Activated B cell treated with CpG ODN at 0.5 μM for 24 hours (primary cell): ENCODE measurements around the gene AFG3L2. TPM values are rescaled to one million over a fixed set of nuclear protein-coding genes. Genes with fewer than 3 reads are reported as not detected.

Experiments used
- ATAC-seq: fragments of 200-7000 bp; cut with Tn5 transposase; one replicate; pipeline ENCODE4 v1.10.0; 2021; ENCODE audit warnings: low read depth, mild to moderate bottlenecking, moderate library complexity
- CTCF ChIA-PET: fragments of 350-600 bp; sonication (Branson Sonifier 250); formaldehyde crosslinking; loops from one replicate; lab custom pipeline; 2021; ENCODE audit warnings: antibody characterized with exemption; lab: Charles Lee
- POLR2A ChIA-PET: fragments of 350-600 bp; sonication (Branson Sonifier 250); formaldehyde crosslinking; loops from one replicate; lab custom pipeline; 2021; ENCODE audit warnings: antibody characterized with exemption; lab: Charles Lee
- DNase-seq: peaks from one replicate; pipeline ENCODE4 v3.0.0; 2022
- H3K27ac Mint-ChIP-seq: one replicate; pipeline ENCODE4 v1.8.0; 2020; ENCODE audit warnings: mixed read lengths
- H3K27me3 Mint-ChIP-seq: one replicate; pipeline ENCODE4 v1.8.0; 2021; ENCODE audit warnings: mixed read lengths
- H3K36me3 Mint-ChIP-seq: one replicate; pipeline ENCODE4 v1.8.0; 2021; ENCODE audit warnings: low read depth, mixed read lengths
- H3K4me1 Mint-ChIP-seq: one replicate; pipeline ENCODE4 v1.8.0; 2021; ENCODE audit warnings: mixed read lengths
- H3K4me3 Mint-ChIP-seq: one replicate; pipeline ENCODE4 v1.8.0; 2020; ENCODE audit warnings: mild to moderate bottlenecking, mixed read lengths
- H3K9me3 Mint-ChIP-seq: one replicate; pipeline ENCODE4 v1.8.0; 2020; ENCODE audit warnings: mixed read lengths
- CTCF ChIP-seq: fragments of 200-600 bp; IDR thresholded peaks from one replicate; pipeline ENCODE4 v1.8.0; 2022; ENCODE audit warnings: antibody characterized with exemption, mild to moderate bottlenecking
- intact Hi-C: fragments of 100-400 bp; cut with micrococcal nuclease; formaldehyde crosslinking; loops from one replicate; pipeline ENCODE4 v1.15.1; 2024
- total RNA-seq: library from RNA; stranded (reverse); gene quantifications from 2 replicates; pipeline ENCODE4 v1.2.3, GENCODE V29; 2022

AFG3L2 gene
- total RNA-seq, 1 donor from 2014 or later: 49.9 TPM

GRCh38 chr18:12327510-12328178 is 49.4 kb downstream of the AFG3L2 start:
- POLR2A ChIA-PET: interaction anchor here (0.6 to 1.4 kb wide), 4 partner anchors 11 to 556 kb away, joined by 3 to 9 read pairs (median 4); partner anchors contain the start of gene PTPN2
- ATAC-seq (peak; percentile 52), DNase-seq (peak; percentile 49)
- no peaks in the 10 kb centered on the region for H3K27me3 Mint-ChIP-seq
- no peak overlapping the region for H3K27ac Mint-ChIP-seq
- peaks cover 13% of the 10 kb centered on the region for H3K4me1 Mint-ChIP-seq
- peaks cover 64% of the 10 kb centered on the region for H3K36me3 Mint-ChIP-seq
- intact Hi-C loops: loop anchor here (1.0 to 2.0 kb wide), 2 partner anchors 13 to 333 kb away; no protein-coding TSS in a partner anchor
- CTCF ChIA-PET: interaction anchor here (0.9 to 2.6 kb wide), 10 partner anchors 10 to 335 kb away, joined by 3 to 14 read pairs (median 4); no protein-coding TSS in a partner anchor
- no peaks in the 10 kb centered on the region for H3K9me3 Mint-ChIP-seq
- no peak overlapping the region for H3K4me3 Mint-ChIP-seq
- TF ChIP-seq CTCF: no peak

GRCh38 chr18:12326711-12327460 is 50.1 kb downstream of the AFG3L2 start:
- peaks cover 13% of the 10 kb centered on the region for H3K4me1 Mint-ChIP-seq
- H3K9me3 Mint-ChIP-seq: no peaks in the 10 kb centered on the region
- H3K4me3 Mint-ChIP-seq: no peak overlapping the region
- no peak for ATAC-seq
- no peak for TF ChIP-seq CTCF
- POLR2A ChIA-PET: interaction anchor here (0.6 to 1.4 kb wide), 2 partner anchors 54 to 557 kb away, joined by 3 to 4 read pairs; partner anchors contain the start of gene PTPN2
- intact Hi-C loops: no loop called here
- H3K36me3 Mint-ChIP-seq: peaks cover 64% of the 10 kb centered on the region
- no peaks in the 10 kb centered on the region for H3K27me3 Mint-ChIP-seq
- H3K27ac Mint-ChIP-seq: no peak overlapping the region
- CTCF ChIA-PET: interaction anchor here (1.3 to 2.6 kb wide), 4 partner anchors 12 to 333 kb away, joined by 3 to 10 read pairs (median 6); no protein-coding TSS in a partner anchor
- no peak for DNase-seq

GRCh38 chr18:12325726-12326245 is 51.2 kb downstream of the AFG3L2 start:
- H3K36me3 Mint-ChIP-seq: peaks cover 62% of the 10 kb centered on the region
- H3K9me3 Mint-ChIP-seq: no peaks in the 10 kb centered on the region
- ATAC-seq (no peak), DNase-seq (no peak)
- H3K27me3 Mint-ChIP-seq: no peaks in the 10 kb centered on the region
- peaks cover 22% of the 10 kb centered on the region for H3K4me1 Mint-ChIP-seq
- POLR2A ChIA-PET: no interaction called here
- H3K27ac Mint-ChIP-seq: no peak overlapping the region
- CTCF ChIA-PET: no interaction called here
- no peak overlapping the region for H3K4me3 Mint-ChIP-seq
- TF ChIP-seq CTCF: no peak
- intact Hi-C loops: no loop called here

GRCh38 chr18:12324991-12325725 is 51.9 kb downstream of the AFG3L2 start:
- no peaks in the 10 kb centered on the region for H3K27me3 Mint-ChIP-seq
- ChIA-PET POLR2A (no interaction called here), CTCF (no interaction called here)
- ATAC-seq (no peak), DNase-seq (no peak)
- no peaks in the 10 kb centered on the region for H3K9me3 Mint-ChIP-seq
- H3K27ac Mint-ChIP-seq: no peak overlapping the region
- TF ChIP-seq CTCF: no peak
- peaks cover 28% of the 10 kb centered on the region for H3K4me1 Mint-ChIP-seq
- peaks cover 65% of the 10 kb centered on the region for H3K36me3 Mint-ChIP-seq
- no peak overlapping the region for H3K4me3 Mint-ChIP-seq
- intact Hi-C loops: no loop called here
